ENCODE data around the gene C14orf119. TPM values are rescaled to one million over a fixed set of nuclear protein-coding genes. Genes with fewer than 3 reads are reported as not detected.

C14orf119 gene
- total RNA-seq, 1 donor from 2014 or later, result 56.8 TPM

- H3K27ac Mint-ChIP-seq (ENCODE audit: unreplicated experiment), result peak overlapping the region; percentile 53
- H3K4me3 Mint-ChIP-seq (ENCODE audit: unreplicated experiment), result no peak overlapping the region
- no peaks in the 10 kb centered on the region for H3K27me3 Mint-ChIP-seq (ENCODE audit: low read depth)
- TF ChIP-seq CTCF (IDR thresholded peaks at IDR 0.05), result no peak
- H3K4me1 Mint-ChIP-seq (ENCODE audit: low read depth), result peaks cover 33% of the 10 kb centered on the region
- H3K9me3 Mint-ChIP-seq (ENCODE audit: low read depth), result no peaks in the 10 kb centered on the region
- DNase-seq (ENCODE audit: low spot score), result no peak
- peaks cover 40% of the 10 kb centered on the region for H3K36me3 Mint-ChIP-seq (ENCODE audit: low read depth)
Measured at GRCh38 chr14:23063601-23064000, 31.7 kb upstream of the C14orf119 start.

- no peak for DNase-seq (ENCODE audit: low spot score)
- no peaks in the 10 kb centered on the region for H3K9me3 Mint-ChIP-seq (ENCODE audit: low read depth)
- no peak for TF ChIP-seq CTCF (IDR thresholded peaks at IDR 0.05)
- no peak overlapping the region for H3K4me3 Mint-ChIP-seq (ENCODE audit: unreplicated experiment)
- H3K27ac Mint-ChIP-seq (ENCODE audit: unreplicated experiment), result no peak overlapping the region
- H3K27me3 Mint-ChIP-seq (ENCODE audit: low read depth), result no peaks in the 10 kb centered on the region
- peaks cover 50% of the 10 kb centered on the region for H3K4me1 Mint-ChIP-seq (ENCODE audit: low read depth)
- peaks cover 32% of the 10 kb centered on the region for H3K36me3 Mint-ChIP-seq (ENCODE audit: low read depth)
Measured at GRCh38 chr14:23066368-23066767, 28.9 kb upstream of the C14orf119 start.

GRCh38 chr14:23066855-23067744 lies 28.2 kb upstream of the C14orf119 start:
- Mint-ChIP-seq H3K4me3 (ENCODE audit: unreplicated experiment) (no peak overlapping the region), H3K27me3 (ENCODE audit: low read depth) (no peaks in the 10 kb centered on the region), H3K36me3 (ENCODE audit: low read depth) (peaks cover 29% of the 10 kb centered on the region), H3K9me3 (ENCODE audit: low read depth) (no peaks in the 10 kb centered on the region), H3K4me1 (ENCODE audit: low read depth) (peaks cover 51% of the 10 kb centered on the region), H3K27ac (ENCODE audit: unreplicated experiment) (no peak overlapping the region)
- no peak for TF ChIP-seq CTCF (IDR thresholded peaks at IDR 0.05)
- DNase-seq (ENCODE audit: low spot score), result no peak

- H3K27me3 Mint-ChIP-seq (ENCODE audit: low read depth), result no peaks in the 10 kb centered on the region
- peaks cover 44% of the 10 kb centered on the region for H3K4me1 Mint-ChIP-seq (ENCODE audit: low read depth)
- peak overlapping the region; percentile 78 for H3K27ac Mint-ChIP-seq (ENCODE audit: unreplicated experiment)
- TF ChIP-seq CTCF (IDR thresholded peaks at IDR 0.05), result no peak
- DNase-seq (ENCODE audit: low spot score), result no peak
- H3K4me3 Mint-ChIP-seq (ENCODE audit: unreplicated experiment), result no peak overlapping the region
- H3K36me3 Mint-ChIP-seq (ENCODE audit: low read depth), result peaks cover 24% of the 10 kb centered on the region
- H3K9me3 Mint-ChIP-seq (ENCODE audit: low read depth), result no peaks in the 10 kb centered on the region
Measured at GRCh38 chr14:23067847-23068788, 27.2 kb upstream of the C14orf119 start.

GRCh38 chr14:23068789-23069412 lies 26.4 kb upstream of the C14orf119 start:
- no peak for DNase-seq (ENCODE audit: low spot score)
- Mint-ChIP-seq H3K9me3 (ENCODE audit: low read depth) (no peaks in the 10 kb centered on the region), H3K4me1 (ENCODE audit: low read depth) (peaks cover 40% of the 10 kb centered on the region), H3K36me3 (ENCODE audit: low read depth) (peaks cover 17% of the 10 kb centered on the region), H3K27ac (ENCODE audit: unreplicated experiment) (peak overlapping the region; percentile 57), H3K27me3 (ENCODE audit: low read depth) (no peaks in the 10 kb centered on the region), H3K4me3 (ENCODE audit: unreplicated experiment) (peak overlapping the region; percentile 22)
- peak; percentile 99 for TF ChIP-seq CTCF (IDR thresholded peaks at IDR 0.05)

Measured in chondrocyte (in vitro differentiated cells).